HepG2 (cell line): ENCODE results near the gene GLRX5. TPM values are rescaled to one million over a fixed set of nuclear protein-coding genes. Genes with fewer than 3 reads are reported as not detected.

Experiments
- ATAC-seq: fragments of 200-7000 bp; cut with Tn5 transposase; 3 replicates; pipeline ENCODE4 v1.9.1; 2020; ENCODE audit warnings: mild to moderate bottlenecking, moderate library complexity
- BruUV-seq: library from RNA; stranded (reverse); fragments of 400-500 nt; replicated peaks from 2 replicates; lab custom pipeline; 2021; lab: Mats Ljungman, UMichigan
- CTCF ChIA-PET: fragments of 300-600 bp; formaldehyde crosslinking; extraction: SDS; loops from one replicate; lab custom pipeline; 2021; ENCODE audit warnings: low total read pairs, inconsistent platforms, low intra/inter-chr PET ratio; lab: Yijun Ruan, JAX
- POLR2A ChIA-PET: fragments of 350-600 bp; sonication (Branson Sonifier 250); formaldehyde crosslinking; loops from one replicate; lab custom pipeline; 2020; ENCODE audit warnings: antibody characterized with exemption, inconsistent platforms; lab: Yijun Ruan, JAX
- DNase-seq: peaks from one replicate; pipeline ENCODE4 v3.0.0-alpha.2; 2015; ENCODE audit warnings: low spot score
- FAIRE-seq: peaks from 3 replicates; lab custom pipeline; 2011; peaks lifted over from hg19 to GRCh38; lab: Jason Lieb, UNC
- H2AFZ ChIP-seq: one replicate; pipeline ENCODE4 v1.6.1; 2011; ENCODE audit warnings: low read length, inconsistent platforms
- H3K27ac ChIP-seq: fragments of 300-600 bp; 3 replicates; pipeline ENCODE4 v1.8.0; 2011; ENCODE audit warnings: mixed run types, mild to moderate bottlenecking, mixed read lengths, low read length, inconsistent platforms; ENCODE audit not compliant: insufficient read depth; ENCODE audit errors: extremely low read length
- H3K27me3 ChIP-seq, 2 experiments: fragments of 200-600 bp in 1 of 2; 2 replicates in 1 of 2; 3 replicates in 1 of 2; pipeline versions ENCODE4 v1.6.0 to v1.8.0; 2011; ENCODE audit warnings: low read length in 2 of 2, mild to moderate bottlenecking in 2 of 2, moderate library complexity in 2 of 2, inconsistent platforms in 1 of 2; ENCODE audit not compliant: insufficient read depth in 2 of 2, control insufficient read depth in 1 of 2
- H3K36me3 ChIP-seq, 2 experiments: fragments of 200-600 bp in 1 of 2; replicated peaks in 1 of 2; 2 replicates in 1 of 2; 3 replicates in 1 of 2; pipeline versions ENCODE4 v1.5.1 to v1.8.0; 2011; ENCODE audit warnings: low read length in 2 of 2, inconsistent platforms in 1 of 2; ENCODE audit not compliant: insufficient read depth in 2 of 2, control insufficient read depth in 1 of 2
- H3K4me1 ChIP-seq: 2 replicates; pipeline ENCODE4 v1.5.1; 2012; ENCODE audit warnings: low read length, inconsistent platforms; ENCODE audit not compliant: insufficient read depth
- H3K4me2 ChIP-seq: 2 replicates; pipeline ENCODE4 v1.6.0; 2011; ENCODE audit warnings: low read depth, low read length, inconsistent platforms
- H3K4me3 ChIP-seq, 3 experiments: fragments of 200-600 bp in 1 of 3; sonication (generic), shearing (Covaris generic) in 1 of 3; replicated peaks in 1 of 3; 2 replicates each; pipeline ENCODE4 v1.5.1; 2011 to 2016; ENCODE audit warnings: low read length in 3 of 3, inconsistent platforms in 2 of 3, low read depth in 2 of 3, mild to moderate bottlenecking in 2 of 3, control low read depth in 1 of 3, mixed read lengths in 1 of 3; ENCODE audit not compliant: insufficient read depth in 1 of 3
- H3K79me2 ChIP-seq: one replicate; pipeline ENCODE4 v1.6.1; 2011; ENCODE audit warnings: low read length, inconsistent platforms; ENCODE audit not compliant: insufficient read depth
- H3K9ac ChIP-seq: 2 replicates; pipeline ENCODE4 v1.6.0; 2011; ENCODE audit warnings: mild to moderate bottlenecking, low read depth, low read length, inconsistent platforms; ENCODE audit not compliant: insufficient read depth
- H3K9me3 ChIP-seq: 2 replicates; pipeline ENCODE4 v1.5.1; 2012; ENCODE audit warnings: mild to moderate bottlenecking, low read length
- H4K20me1 ChIP-seq: 2 replicates; pipeline ENCODE4 v1.6.0; 2011; ENCODE audit warnings: inconsistent platforms, mild to moderate bottlenecking, low read length, moderate library complexity; ENCODE audit not compliant: insufficient read depth
- ATF3 ChIP-seq: sonication (generic); formaldehyde crosslinking; IDR thresholded peaks from 2 replicates; pipeline ENCODE4 v1.4.0; 2020; ENCODE audit warnings: missing genetic modification reagents
- DR1 ChIP-seq: sonication (generic); formaldehyde crosslinking; IDR thresholded peaks from 2 replicates; pipeline ENCODE4 v1.8.0; 2021; ENCODE audit warnings: mild to moderate bottlenecking, missing genetic modification reagents, inconsistent platforms
- MBNL3 ChIP-seq: fragments of 250-450 bp; sonication (Bioruptor Pico); conservative IDR thresholded peaks from 2 replicates; pipeline ENCODE4 v1.8.0; 2022; ENCODE audit warnings: mild to moderate bottlenecking, inconsistent platforms
- RFX3 ChIP-seq: IDR thresholded peaks from 2 replicates; pipeline ENCODE4 v1.6.1; 2016; ENCODE audit warnings: missing biosample characterization, missing genetic modification reagents
- SPEN ChIP-seq: sonication (generic); formaldehyde crosslinking; IDR thresholded peaks from 2 replicates; pipeline ENCODE4 v1.5.1; 2020; ENCODE audit warnings: low read depth, mild to moderate bottlenecking, missing genetic modification reagents
- TRAFD1 ChIP-seq: sonication (generic); formaldehyde crosslinking; IDR thresholded peaks from 2 replicates; pipeline ENCODE4 v1.5.1; 2020; ENCODE audit warnings: missing genetic modification reagents, mild to moderate bottlenecking, borderline replicate concordance
- ZBTB49 ChIP-seq: sonication (generic); formaldehyde crosslinking; IDR thresholded peaks from 2 replicates; pipeline ENCODE4 v1.4.0; 2020; ENCODE audit warnings: missing genetic modification reagents, borderline replicate concordance
- ZNF10 ChIP-seq: sonication (generic); formaldehyde crosslinking; IDR thresholded peaks from 2 replicates; pipeline ENCODE4 v1.4.0; 2020; ENCODE audit warnings: mild to moderate bottlenecking, low read depth, missing genetic modification reagents, borderline replicate concordance
- ZNF563 ChIP-seq: sonication (generic); formaldehyde crosslinking; IDR thresholded peaks from 2 replicates; pipeline ENCODE4 v1.8.0; 2022; ENCODE audit warnings: mild to moderate bottlenecking, moderate library complexity, missing genetic modification reagents
- ZNF605 ChIP-seq: sonication (generic); formaldehyde crosslinking; IDR thresholded peaks from 2 replicates; pipeline ENCODE4 v1.8.0; 2022; ENCODE audit warnings: mild to moderate bottlenecking, missing genetic modification reagents
- WGBS: methylation state at CpG from one replicate; pipeline ENCODE4 v1.1.6; 2017; ENCODE audit warnings: low lambda C conversion rate; 5-methylcytosine and 5-hydroxymethylcytosine counted together
- in situ Hi-C: cut with HindIII; loops from 2 replicates; pipeline ENCODE4 v1.10.0; 2017; ENCODE audit warnings: low pct_unique_long_range_greater_than_20kb; ENCODE audit not compliant: extremely low pct_ligation_motif_present
- intact Hi-C: fragments of 100-400 bp; cut with micrococcal nuclease; formaldehyde crosslinking; loops from one replicate; pipeline ENCODE4 v1.10.0; 2022; ENCODE audit not compliant: unreplicated experiment
- polyA plus RNA-seq, 8 experiments: library from polyadenylated mRNA; depleted of rRNA in 3 of 8; stranded (reverse) in 7 of 8; unstranded in 1 of 8; fragments of >200 nt; fragmentation: Illumina TruSeq in 4 of 8; extraction: Trizol in 4 of 8; gene quantifications; 2 replicates each; pipeline versions ENCODE4 v1.2.1 to v1.2.3, GENCODE V29; 2011 to 2016; ENCODE audit warnings: low read depth in 4 of 8, missing spikeins in 1 of 8, mixed read lengths in 1 of 8; ENCODE audit not compliant: insufficient read depth in 1 of 8
- total RNA-seq, 5 experiments: library from RNA; depleted of rRNA; stranded (reverse); fragments of >200 nt; fragmentation: Illumina TruSeq; extraction: Trizol; gene quantifications; 2 replicates each; pipeline ENCODE4 v1.2.3, GENCODE V29; 2016; ENCODE audit warnings: low read depth in 1 of 5

GLRX5 gene
- total and polyA plus RNA-seq, 2 of the 13 experiments (the other 11 are each of a cell fraction or from before 2014, with no cell fraction given), result 122 to 146 TPM

- BruUV-seq, result no TSS peak
- Histone ChIP-seq H3K4me1 (peaks cover 28% of the 10 kb centered on the region), H3K27me3 (no peaks in the 10 kb centered on the region; a peak in 1 of 5 replicates), H3K9ac (no peak overlapping the region), H3K36me3 (peaks cover 1 to 8% of the 10 kb centered on the region in 2 experiments; a peak in 2 of 5 replicates), H3K9me3 (no peaks in the 10 kb centered on the region), H4K20me1 (no peaks in the 10 kb centered on the region), H3K4me3 (no peak overlapping the region), H3K79me2 (peaks cover 32% of the 10 kb centered on the region), H3K4me2 (no peak overlapping the region), H2AFZ (no peak overlapping the region), H3K27ac (no peak overlapping the region)
- ChIA-PET POLR2A (no interaction called here), CTCF (no interaction called here)
- DNase-seq (no peak), FAIRE-seq (no peak), ATAC-seq (no peak)
- intact Hi-C loops (no loop called here), in situ Hi-C loops (no loop called here)
- WGBS, result 95% methylated on average over 5 of the region's 5 CpGs
- TF ChIP-seq TRAFD1 (CRISPR knock-in tag) (no peak), DR1 (no peak), ZNF605 (CRISPR knock-in tag) (no peak)
Measured at GRCh38 chr14:95510804-95511203, 24.0 kb upstream of the GLRX5 start.

- Histone ChIP-seq H3K9ac (no peak overlapping the region), H4K20me1 (no peaks in the 10 kb centered on the region), H3K27ac (no peak overlapping the region), H3K79me2 (peaks cover 33% of the 10 kb centered on the region), H3K36me3 (peaks cover 0 to 8% of the 10 kb centered on the region in 2 experiments; a peak in 1 of 5 replicates), H3K27me3 (no peaks in the 10 kb centered on the region; a peak in 1 of 5 replicates), H3K4me2 (no peak overlapping the region), H3K4me1 (peaks cover 29% of the 10 kb centered on the region), H2AFZ (no peak overlapping the region), H3K9me3 (no peaks in the 10 kb centered on the region), H3K4me3 (no peak overlapping the region)
- in situ Hi-C loops (no loop called here), intact Hi-C loops (no loop called here)
- FAIRE-seq (no peak), ATAC-seq (no peak), DNase-seq (no peak)
- TF ChIP-seq SPEN (no peak), ZBTB49 (CRISPR knock-in tag) (no peak), MBNL3 (no peak), RFX3 (CRISPR knock-in tag) (no peak), ATF3 (no peak), ZNF563 (CRISPR knock-in tag) (no peak), ZNF10 (no peak)
- WGBS, result 94% methylated on average over 5 of the region's 5 CpGs
- ChIA-PET POLR2A (no interaction called here), CTCF (no interaction called here)
- BruUV-seq, result no TSS peak
Measured at GRCh38 chr14:95511687-95512086, 23.2 kb upstream of the GLRX5 start.
